ENCODE results near the gene CTU1. TPM values are rescaled to one million over a fixed set of nuclear protein-coding genes. Genes with fewer than 3 reads are reported as not detected.

Gene CTU1
- total RNA-seq, 1 donor from 2014 or later, result 9.4 TPM

- DNase-seq (ENCODE audit: low spot score), result no peak
These were observed 4.3 kb downstream of the CTU1 start for GRCh38 chr19:51103926-51104341.

- DNase-seq (ENCODE audit: low spot score), result no peak
These were observed 5.2 kb downstream of the CTU1 start for GRCh38 chr19:51102991-51103390.

GRCh38 chr19:51101171-51101865 lies 6.9 kb downstream of the CTU1 start:
- no peak for DNase-seq (ENCODE audit: low spot score)

GRCh38 chr19:51100601-51101000 lies 7.6 kb downstream of the CTU1 start:
- DNase-seq (ENCODE audit: low spot score), result no peak

GRCh38 chr19:51099047-51099382 lies 9.2 kb downstream of the CTU1 start:
- DNase-seq (ENCODE audit: low spot score), result no peak

GRCh38 chr19:51098365-51099046 lies 9.7 kb downstream of the CTU1 start:
- peak; percentile 32 for DNase-seq (ENCODE audit: low spot score)

GRCh38 chr19:51097796-51098195 lies 10.4 kb downstream of the CTU1 start:
- no peak for DNase-seq (ENCODE audit: low spot score)

GRCh38 chr19:51097166-51097738 lies 11.0 kb downstream of the CTU1 start:
- DNase-seq (ENCODE audit: low spot score), result no peak

GRCh38 chr19:51096473-51097165 lies 11.6 kb downstream of the CTU1 start:
- no peak for DNase-seq (ENCODE audit: low spot score)

GRCh38 chr19:51094696-51095279 lies 13.4 kb downstream of the CTU1 start:
- DNase-seq (ENCODE audit: low spot score), result no peak

GRCh38 chr19:51093510-51094345 lies 14.5 kb downstream of the CTU1 start:
- DNase-seq (ENCODE audit: low spot score), result no peak

- no peak for DNase-seq (ENCODE audit: low spot score)
These were observed 15.1 kb downstream of the CTU1 start for GRCh38 chr19:51093101-51093500.

- no peak for DNase-seq (ENCODE audit: low spot score)
These were observed 16.0 kb downstream of the CTU1 start for GRCh38 chr19:51091895-51092873.

- DNase-seq (ENCODE audit: low spot score), result no peak
These were observed 17.1 kb downstream of the CTU1 start for GRCh38 chr19:51091126-51091525.

GRCh38 chr19:51090471-51090870 lies 17.7 kb downstream of the CTU1 start:
- no peak for DNase-seq (ENCODE audit: low spot score)

- DNase-seq (ENCODE audit: low spot score), result no peak
These were observed 18.4 kb downstream of the CTU1 start for GRCh38 chr19:51089786-51090185.

- DNase-seq (ENCODE audit: low spot score), result no peak
These were observed 21.9 kb downstream of the CTU1 start for GRCh38 chr19:51086153-51086850.

- no peak for DNase-seq (ENCODE audit: low spot score)
These were observed 23.7 kb downstream of the CTU1 start for GRCh38 chr19:51084505-51084904.

- no peak for DNase-seq (ENCODE audit: low spot score)
These were observed 24.4 kb downstream of the CTU1 start for GRCh38 chr19:51083783-51084182.
